ENCODE measurements around the gene NFIA. TPM values are rescaled to one million over a fixed set of nuclear protein-coding genes. Genes with fewer than 3 reads are reported as not detected.

Gene NFIA
- total RNA-seq, 2 donors from 2014 or later, result 75.3 to 81.3 TPM

GRCh38 chr1:61208831-61209230 is 126.5 kb downstream of the NFIA start:
- H3K27me3 ChIP-seq, result no peaks in the 10 kb centered on the region
- no peaks in the 10 kb centered on the region for H3K36me3 ChIP-seq
- TF ChIP-seq CTCF (IDR thresholded peaks at IDR 0.05), result no peak
- no peaks in the 10 kb centered on the region for H3K9me3 ChIP-seq
- no peak overlapping the region for H3K4me3 ChIP-seq
- H3K4me1 ChIP-seq, result peaks cover 0 to 22% of the 10 kb centered on the region in 2 donors
- H3K27ac ChIP-seq, result no peak overlapping the region
- no peak for DNase-seq (ENCODE audit: low spot score)

GRCh38 chr1:61210435-61211154 is 128.2 kb downstream of the NFIA start:
- Histone ChIP-seq H3K9me3 (no peaks in the 10 kb centered on the region), H3K27me3 (no peaks in the 10 kb centered on the region), H3K4me1 (peaks cover 0 to 32% of the 10 kb centered on the region in 2 donors), H3K36me3 (no peaks in the 10 kb centered on the region), H3K4me3 (no peak overlapping the region), H3K27ac (no peak overlapping the region)
- DNase-seq (ENCODE audit: low spot score), result no peak
- peak in 1 of 2 donors; percentile 25 for TF ChIP-seq CTCF (IDR thresholded peaks at IDR 0.05)

- DNase-seq (ENCODE audit: low spot score), result no peak
- H3K36me3 ChIP-seq, result no peaks in the 10 kb centered on the region
- peaks cover 0 to 40% of the 10 kb centered on the region in 2 donors for H3K4me1 ChIP-seq
- no peak overlapping the region for H3K4me3 ChIP-seq
- H3K27ac ChIP-seq, result no peak overlapping the region
- TF ChIP-seq CTCF (IDR thresholded peaks at IDR 0.05), result no peak
- H3K9me3 ChIP-seq, result no peaks in the 10 kb centered on the region
- H3K27me3 ChIP-seq, result no peaks in the 10 kb centered on the region
Observed at GRCh38 chr1:61213245-61214011, 131.1 kb downstream of the NFIA start.

- H3K9me3 ChIP-seq, result no peaks in the 10 kb centered on the region
- H3K27me3 ChIP-seq, result no peaks in the 10 kb centered on the region
- H3K4me1 ChIP-seq, result peaks cover 0 to 35% of the 10 kb centered on the region in 2 donors
- no peak for TF ChIP-seq CTCF (IDR thresholded peaks at IDR 0.05)
- H3K36me3 ChIP-seq, result no peaks in the 10 kb centered on the region
- DNase-seq (ENCODE audit: low spot score), result no peak
- no peak overlapping the region for H3K27ac ChIP-seq
- H3K4me3 ChIP-seq, result no peak overlapping the region
Observed at GRCh38 chr1:61215119-61215518, 132.8 kb downstream of the NFIA start.

- no peak overlapping the region for H3K27ac ChIP-seq
- H3K27me3 ChIP-seq, result no peaks in the 10 kb centered on the region
- H3K4me1 ChIP-seq, result peaks cover 0 to 29% of the 10 kb centered on the region in 2 donors
- TF ChIP-seq CTCF (IDR thresholded peaks at IDR 0.05), result no peak
- H3K4me3 ChIP-seq, result no peak overlapping the region
- no peaks in the 10 kb centered on the region for H3K9me3 ChIP-seq
- DNase-seq (ENCODE audit: low spot score), result no peak
- no peaks in the 10 kb centered on the region for H3K36me3 ChIP-seq
Observed at GRCh38 chr1:61215676-61216289, 133.4 kb downstream of the NFIA start.
